ENCODE results near the gene RNF17.

The RNF17 gene

GRCh38 chr13:24854311-24854710 is 90.3 kb downstream of the RNF17 start (continued):
- TF ChIP-seq ZBTB6 (tag by site-specific recombination; IDR thresholded peaks at IDR 0.05) (no peak), ZNF324 (tag by site-specific recombination; IDR thresholded peaks at IDR 0.05) (no peak)

- TF ChIP-seq ZBTB48 (tag by site-specific recombination; IDR thresholded peaks at IDR 0.05): no peak
- TF ChIP-seq SP3 (tag by site-specific recombination; IDR thresholded peaks at IDR 0.05): no peak
- no peak for TF ChIP-seq ZNF76 (tag by site-specific recombination; IDR thresholded peaks at IDR 0.05; ENCODE audit: borderline replicate concordance, low read depth)
- no peak for TF ChIP-seq ZBTB7A (tag by site-specific recombination; IDR thresholded peaks at IDR 0.05; ENCODE audit: low read depth)
- TF ChIP-seq GLIS1 (tag by site-specific recombination; IDR thresholded peaks at IDR 0.05): no peak
- no peak for TF ChIP-seq ZNF658 (tag by site-specific recombination; IDR thresholded peaks at IDR 0.05)
- no peak for TF ChIP-seq ATF2 (tag by site-specific recombination; IDR thresholded peaks at IDR 0.05; ENCODE audit: low read depth)
- no peak for TF ChIP-seq ZNF549 (tag by site-specific recombination; IDR thresholded peaks at IDR 0.05)
- no peak for TF ChIP-seq ZBTB17 (tag by site-specific recombination; IDR thresholded peaks at IDR 0.05)
- H3K27ac ChIP-seq (ENCODE audit: extremely low read depth, low read depth, low read length): no peak overlapping the region
- ChIA-PET POLR2A (no interaction called here), CTCF (interaction anchor here (0.6 kb wide), 1 partner anchor 22 kb away, joined by 3 read pairs; no protein-coding TSS in a partner anchor)
- no peaks in the 10 kb centered on the region for H3K9me3 ChIP-seq (ENCODE audit: control insufficient read depth, insufficient read depth, low read depth, low read length)
- H3K4me3 ChIP-seq (ENCODE audit: low read depth, low read length): no peak overlapping the region
- H3K4me1 ChIP-seq (ENCODE audit: control insufficient read depth, insufficient read depth, low read length): no peaks in the 10 kb centered on the region
- no peaks in the 10 kb centered on the region for H3K36me3 ChIP-seq (ENCODE audit: control insufficient read depth in 2 of 2, insufficient read depth in 1 of 2, low read length in 2 of 2)
These were observed 95.0 kb downstream of the RNF17 start for GRCh38 chr13:24858953-24859352.

GRCh38 chr13:24860770-24861169 is 96.8 kb downstream of the RNF17 start:
- ChIA-PET CTCF (no interaction called here), POLR2A (no interaction called here)
- Histone ChIP-seq H3K36me3 (ENCODE audit: control insufficient read depth in 2 of 2, insufficient read depth in 1 of 2, low read length in 2 of 2) (no peaks in the 10 kb centered on the region), H3K4me3 (ENCODE audit: low read depth, low read length) (no peak overlapping the region), H3K27ac (ENCODE audit: extremely low read depth, low read depth, low read length) (no peak overlapping the region), H3K9me3 (ENCODE audit: control insufficient read depth, insufficient read depth, low read depth, low read length) (no peaks in the 10 kb centered on the region), H3K4me1 (ENCODE audit: control insufficient read depth, insufficient read depth, low read length) (peaks cover 4% of the 10 kb centered on the region; the same call in 1 of the 2 replicates)
- TF ChIP-seq ZNF138 (tag by site-specific recombination; IDR thresholded peaks at IDR 0.05; ENCODE audit: borderline replicate concordance) (no peak), ZNF621 (tag by site-specific recombination; IDR thresholded peaks at IDR 0.05) (no peak), ZNF529 (tag by site-specific recombination; IDR thresholded peaks at IDR 0.05; ENCODE audit: insufficient replicate concordance) (no peak), ZNF24 (tag by site-specific recombination; IDR thresholded peaks at IDR 0.05) (no peak), ZNF274 (IDR thresholded peaks at IDR 0.05; ENCODE audit: low read length) (no peak), ZNF274 (tag by site-specific recombination; IDR thresholded peaks at IDR 0.05; ENCODE audit: borderline replicate concordance) (no peak), ZNF169 (tag by site-specific recombination; IDR thresholded peaks at IDR 0.05) (no peak), ZFP69B (tag by site-specific recombination; IDR thresholded peaks at IDR 0.05) (no peak), ZNF221 (tag by site-specific recombination; IDR thresholded peaks at IDR 0.05; ENCODE audit: borderline replicate concordance) (no peak), ZNF521 (tag by site-specific recombination; IDR thresholded peaks at IDR 0.05) (no peak), ZNF112 (tag by site-specific recombination; IDR thresholded peaks at IDR 0.05) (no peak), ZBTB48 (tag by site-specific recombination; IDR thresholded peaks at IDR 0.05) (no peak), EGR2 (tag by site-specific recombination; IDR thresholded peaks at IDR 0.05; ENCODE audit: low read depth) (no peak), ZNF174 (tag by site-specific recombination; IDR thresholded peaks at IDR 0.05) (no peak), ZNF544 (tag by site-specific recombination; IDR thresholded peaks at IDR 0.05) (no peak), ZNF645 (tag by site-specific recombination; IDR thresholded peaks at IDR 0.05) (no peak), ZNF654 (tag by site-specific recombination; IDR thresholded peaks at IDR 0.05; ENCODE audit: low read depth) (no peak), ZNF416 (tag by site-specific recombination; IDR thresholded peaks at IDR 0.05) (no peak)
- TF ChIP-seq, protein P1, sequence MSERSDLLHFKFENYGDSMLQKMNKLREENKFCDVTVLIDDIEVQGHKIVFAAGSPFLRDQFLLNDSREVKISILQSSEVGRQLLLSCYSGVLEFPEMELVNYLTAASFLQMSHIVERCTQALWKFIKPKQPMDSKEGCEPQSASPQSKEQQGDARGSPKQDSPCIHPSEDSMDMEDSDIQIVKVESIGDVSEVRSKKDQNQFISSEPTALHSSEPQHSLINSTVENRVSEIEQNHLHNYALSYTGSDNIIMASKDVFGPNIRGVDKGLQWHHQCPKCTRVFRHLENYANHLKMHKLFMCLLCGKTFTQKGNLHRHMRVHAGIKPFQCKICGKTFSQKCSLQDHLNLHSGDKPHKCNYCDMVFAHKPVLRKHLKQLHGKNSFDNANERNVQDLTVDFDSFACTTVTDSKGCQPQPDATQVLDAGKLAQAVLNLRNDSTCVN (tag by site-specific recombination; optimal IDR thresholded peaks at IDR 0.05): no peak
